Measurements from ENCODE around the gene TMEM38B.
"Not testable (repeated sequence)": the region's sequence is repeated elsewhere in the genome, so short reads cannot be mapped to it uniquely, and the experiment has no call there.

TMEM38B gene

GRCh38 chr9:105711867-105712266, 17.5 kb downstream of the TMEM38B start:
- Histone ChIP-seq H3K36me3 (ENCODE audit: control insufficient read depth, insufficient read depth, low read length) (no peaks in the 10 kb centered on the region), H3K9ac (ENCODE audit: low read length) (no peak overlapping the region), H3K4me1 (ENCODE audit: control insufficient read depth, insufficient read depth, low read length) (no peaks in the 10 kb centered on the region), H3K27ac (ENCODE audit: low read depth, low read length) (no peak overlapping the region), H3K27me3 (ENCODE audit: control insufficient read depth, insufficient read depth, low read length) (no peaks in the 10 kb centered on the region), H3K4me3 (ENCODE audit: low read length) (no peak overlapping the region)

GRCh38 chr9:105712297-105712696, 18.0 kb downstream of the TMEM38B start:
- H3K27ac ChIP-seq (ENCODE audit: low read depth, low read length) = no peak overlapping the region
- no peaks in the 10 kb centered on the region for H3K4me1 ChIP-seq (ENCODE audit: control insufficient read depth, insufficient read depth, low read length)
- H3K27me3 ChIP-seq (ENCODE audit: control insufficient read depth, insufficient read depth, low read length) = no peaks in the 10 kb centered on the region
- no peak overlapping the region for H3K9ac ChIP-seq (ENCODE audit: low read length)
- no peaks in the 10 kb centered on the region for H3K36me3 ChIP-seq (ENCODE audit: control insufficient read depth, insufficient read depth, low read length)
- H3K4me3 ChIP-seq (ENCODE audit: low read length) = no peak overlapping the region

- Histone ChIP-seq H3K4me1 (ENCODE audit: control insufficient read depth, insufficient read depth, low read length) (no peaks in the 10 kb centered on the region), H3K9ac (ENCODE audit: low read length) (no peak overlapping the region), H3K4me3 (ENCODE audit: low read length) (no peak overlapping the region), H3K27me3 (ENCODE audit: control insufficient read depth, insufficient read depth, low read length) (no peaks in the 10 kb centered on the region), H3K36me3 (ENCODE audit: control insufficient read depth, insufficient read depth, low read length) (no peaks in the 10 kb centered on the region), H3K27ac (ENCODE audit: low read depth, low read length) (no peak overlapping the region)
Measured at GRCh38 chr9:105712773-105713172, 18.4 kb downstream of the TMEM38B start.

GRCh38 chr9:105713260-105714019, 19.1 kb downstream of the TMEM38B start:
- Histone ChIP-seq H3K27me3 (ENCODE audit: control insufficient read depth, insufficient read depth, low read length) (no peaks in the 10 kb centered on the region), H3K9ac (ENCODE audit: low read length) (no peak overlapping the region), H3K4me1 (ENCODE audit: control insufficient read depth, insufficient read depth, low read length) (no peaks in the 10 kb centered on the region), H3K4me3 (ENCODE audit: low read length) (no peak overlapping the region), H3K36me3 (ENCODE audit: control insufficient read depth, insufficient read depth, low read length) (no peaks in the 10 kb centered on the region), H3K27ac (ENCODE audit: low read depth, low read length) (no peak overlapping the region)

- H3K4me3 ChIP-seq (ENCODE audit: low read length) = no peak overlapping the region
- no peaks in the 10 kb centered on the region for H3K4me1 ChIP-seq (ENCODE audit: control insufficient read depth, insufficient read depth, low read length)
- H3K27ac ChIP-seq (ENCODE audit: low read depth, low read length) = no peak overlapping the region
- no peaks in the 10 kb centered on the region for H3K36me3 ChIP-seq (ENCODE audit: control insufficient read depth, insufficient read depth, low read length)
- H3K9ac ChIP-seq (ENCODE audit: low read length) = no peak overlapping the region
- H3K27me3 ChIP-seq (ENCODE audit: control insufficient read depth, insufficient read depth, low read length) = no peaks in the 10 kb centered on the region
Measured at GRCh38 chr9:105714020-105714331, 19.6 kb downstream of the TMEM38B start.

GRCh38 chr9:105716146-105716545, 21.8 kb downstream of the TMEM38B start:
- Histone ChIP-seq H3K4me1 (ENCODE audit: control insufficient read depth, insufficient read depth, low read length) (no peaks in the 10 kb centered on the region), H3K27me3 (ENCODE audit: control insufficient read depth, insufficient read depth, low read length) (no peaks in the 10 kb centered on the region), H3K36me3 (ENCODE audit: control insufficient read depth, insufficient read depth, low read length) (no peaks in the 10 kb centered on the region), H3K4me3 (ENCODE audit: low read length) (no peak overlapping the region), H3K9ac (ENCODE audit: low read length) (no peak overlapping the region), H3K27ac (ENCODE audit: low read depth, low read length) (no peak overlapping the region)

- no peak overlapping the region for H3K4me3 ChIP-seq (ENCODE audit: low read length)
- H3K9ac ChIP-seq (ENCODE audit: low read length) = no peak overlapping the region
- no peaks in the 10 kb centered on the region for H3K27me3 ChIP-seq (ENCODE audit: control insufficient read depth, insufficient read depth, low read length)
- H3K36me3 ChIP-seq (ENCODE audit: control insufficient read depth, insufficient read depth, low read length) = no peaks in the 10 kb centered on the region
- no peaks in the 10 kb centered on the region for H3K4me1 ChIP-seq (ENCODE audit: control insufficient read depth, insufficient read depth, low read length)
- no peak overlapping the region for H3K27ac ChIP-seq (ENCODE audit: low read depth, low read length)
Measured at GRCh38 chr9:105722099-105722498, 27.8 kb downstream of the TMEM38B start.

GRCh38 chr9:105725370-105725769, 31.0 kb downstream of the TMEM38B start:
- Histone ChIP-seq H3K4me1 (ENCODE audit: control insufficient read depth, insufficient read depth, low read length) (no peaks in the 10 kb centered on the region), H3K36me3 (ENCODE audit: control insufficient read depth, insufficient read depth, low read length) (no peaks in the 10 kb centered on the region)

GRCh38 chr9:105728230-105728629, 33.9 kb downstream of the TMEM38B start:
- not testable (repeated sequence) for H3K9ac ChIP-seq (ENCODE audit: low read length); H3K4me3 ChIP-seq (ENCODE audit: low read length); H3K36me3 ChIP-seq (ENCODE audit: control insufficient read depth, insufficient read depth, low read length); H3K4me1 ChIP-seq (ENCODE audit: control insufficient read depth, insufficient read depth, low read length); H3K27me3 ChIP-seq (ENCODE audit: control insufficient read depth, insufficient read depth, low read length); H3K27ac ChIP-seq (ENCODE audit: low read depth, low read length)

More at GRCh38 chr9:105725370-105725769, 31.0 kb downstream of the TMEM38B start:
- H3K9ac ChIP-seq (ENCODE audit: low read length) = no peak overlapping the region
- no peak overlapping the region for H3K27ac ChIP-seq (ENCODE audit: low read depth, low read length)
- H3K4me3 ChIP-seq (ENCODE audit: low read length) = no peak overlapping the region
- no peaks in the 10 kb centered on the region for H3K27me3 ChIP-seq (ENCODE audit: control insufficient read depth, insufficient read depth, low read length)

GRCh38 chr9:105731420-105731819, 37.1 kb downstream of the TMEM38B start:
- H3K4me1 ChIP-seq (ENCODE audit: control insufficient read depth, insufficient read depth, low read length); H3K4me3 ChIP-seq (ENCODE audit: low read length); H3K9ac ChIP-seq (ENCODE audit: low read length); H3K36me3 ChIP-seq (ENCODE audit: control insufficient read depth, insufficient read depth, low read length); H3K27me3 ChIP-seq (ENCODE audit: control insufficient read depth, insufficient read depth, low read length); H3K27ac ChIP-seq (ENCODE audit: low read depth, low read length): not testable (repeated sequence)

GRCh38 chr9:105735366-105735765, 41.0 kb downstream of the TMEM38B start:
- Histone ChIP-seq H3K9ac (ENCODE audit: low read length) (no peak overlapping the region), H3K4me1 (ENCODE audit: control insufficient read depth, insufficient read depth, low read length) (no peaks in the 10 kb centered on the region), H3K4me3 (ENCODE audit: low read length) (no peak overlapping the region), H3K27me3 (ENCODE audit: control insufficient read depth, insufficient read depth, low read length) (no peaks in the 10 kb centered on the region), H3K27ac (ENCODE audit: low read depth, low read length) (no peak overlapping the region), H3K36me3 (ENCODE audit: control insufficient read depth, insufficient read depth, low read length) (no peaks in the 10 kb centered on the region)

- Histone ChIP-seq H3K27ac (ENCODE audit: low read depth, low read length) (no peak overlapping the region), H3K4me3 (ENCODE audit: low read length) (no peak overlapping the region), H3K9ac (ENCODE audit: low read length) (no peak overlapping the region), H3K36me3 (ENCODE audit: control insufficient read depth, insufficient read depth, low read length) (no peaks in the 10 kb centered on the region), H3K4me1 (ENCODE audit: control insufficient read depth, insufficient read depth, low read length) (no peaks in the 10 kb centered on the region), H3K27me3 (ENCODE audit: control insufficient read depth, insufficient read depth, low read length) (no peaks in the 10 kb centered on the region)
Measured at GRCh38 chr9:105737205-105737604, 42.9 kb downstream of the TMEM38B start.

GRCh38 chr9:105742088-105742487, 47.7 kb downstream of the TMEM38B start:
- Histone ChIP-seq H3K9ac (ENCODE audit: low read length) (no peak overlapping the region), H3K27ac (ENCODE audit: low read depth, low read length) (no peak overlapping the region), H3K4me3 (ENCODE audit: low read length) (no peak overlapping the region)

More at GRCh38 chr9:105742088-105742487, 47.7 kb downstream of the TMEM38B start:
- Histone ChIP-seq H3K27me3 (ENCODE audit: control insufficient read depth, insufficient read depth, low read length) (no peaks in the 10 kb centered on the region), H3K36me3 (ENCODE audit: control insufficient read depth, insufficient read depth, low read length) (no peaks in the 10 kb centered on the region), H3K4me1 (ENCODE audit: control insufficient read depth, insufficient read depth, low read length) (no peaks in the 10 kb centered on the region)

All from rectal smooth muscle tissue (tissue), 1 donor.